Effector CD4-positive, alpha-beta T cell (primary cell): ENCODE measurements around the gene KIFC3.
A peak's percentile ranks its signal among the peaks of the same experiment; 100 is the strongest.

ENCODE experiments used
- DNase-seq: peaks from one replicate; pipeline ENCODE4 v3.0.0-alpha.2; 2020

Gene KIFC3

DNA sequence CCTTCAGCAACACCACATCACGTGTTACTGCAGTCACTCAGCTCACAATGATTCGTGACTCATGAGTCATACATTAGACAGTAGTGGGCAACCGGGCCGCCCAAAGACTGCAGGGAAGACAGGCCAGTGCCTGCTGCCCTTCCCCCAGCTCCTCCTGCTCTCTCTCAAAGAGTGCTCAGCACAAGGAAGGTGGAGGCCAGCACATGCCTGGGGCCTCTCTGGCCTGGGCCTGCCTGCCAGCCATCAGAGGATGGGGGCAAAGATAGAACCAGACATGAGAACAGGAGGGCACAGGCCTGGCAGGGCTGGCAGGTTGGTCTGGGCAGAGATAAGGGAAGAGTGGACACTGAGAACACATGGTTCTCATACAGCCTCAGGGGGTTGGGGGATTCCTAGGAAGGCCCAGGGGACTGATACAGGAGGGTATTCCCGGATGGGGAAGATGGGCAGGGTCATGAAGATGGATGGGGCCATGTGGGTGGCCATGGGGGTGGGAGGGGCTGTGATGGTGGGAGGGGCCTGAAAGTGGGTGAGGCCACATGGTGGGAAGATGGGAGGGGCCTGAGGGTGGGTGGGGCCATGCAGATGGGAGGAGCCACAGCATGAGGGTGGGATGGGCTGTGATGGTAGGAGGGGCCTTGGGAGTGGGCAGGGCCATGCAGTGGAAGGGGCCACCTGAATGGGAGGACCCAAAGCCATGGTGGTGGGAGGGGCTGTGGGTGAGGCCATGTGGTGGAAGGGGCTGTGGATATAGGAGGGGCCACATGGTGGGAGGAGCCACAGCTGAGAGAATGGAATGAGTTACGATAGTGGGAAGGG lies 37.7 kb downstream of the KIFC3 start:
- DNase-seq, result no peak

DNA sequence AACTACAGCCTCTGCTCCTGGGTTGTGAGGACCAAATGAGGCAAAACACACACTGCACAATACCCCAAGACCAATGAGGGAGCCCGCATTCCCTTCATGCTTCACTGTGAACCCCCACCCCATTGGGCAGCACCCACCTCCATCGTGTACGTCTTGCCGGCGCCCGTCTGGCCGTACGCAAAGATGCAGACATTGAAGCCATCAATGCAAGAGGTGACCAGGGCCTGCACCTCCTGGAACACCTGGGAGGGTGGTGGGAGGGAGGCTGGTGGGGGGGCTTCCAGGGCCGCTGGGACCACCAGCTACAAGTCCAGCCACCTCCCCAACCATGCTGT lies 38.3 kb downstream of the KIFC3 start:
- no peak for DNase-seq

DNA sequence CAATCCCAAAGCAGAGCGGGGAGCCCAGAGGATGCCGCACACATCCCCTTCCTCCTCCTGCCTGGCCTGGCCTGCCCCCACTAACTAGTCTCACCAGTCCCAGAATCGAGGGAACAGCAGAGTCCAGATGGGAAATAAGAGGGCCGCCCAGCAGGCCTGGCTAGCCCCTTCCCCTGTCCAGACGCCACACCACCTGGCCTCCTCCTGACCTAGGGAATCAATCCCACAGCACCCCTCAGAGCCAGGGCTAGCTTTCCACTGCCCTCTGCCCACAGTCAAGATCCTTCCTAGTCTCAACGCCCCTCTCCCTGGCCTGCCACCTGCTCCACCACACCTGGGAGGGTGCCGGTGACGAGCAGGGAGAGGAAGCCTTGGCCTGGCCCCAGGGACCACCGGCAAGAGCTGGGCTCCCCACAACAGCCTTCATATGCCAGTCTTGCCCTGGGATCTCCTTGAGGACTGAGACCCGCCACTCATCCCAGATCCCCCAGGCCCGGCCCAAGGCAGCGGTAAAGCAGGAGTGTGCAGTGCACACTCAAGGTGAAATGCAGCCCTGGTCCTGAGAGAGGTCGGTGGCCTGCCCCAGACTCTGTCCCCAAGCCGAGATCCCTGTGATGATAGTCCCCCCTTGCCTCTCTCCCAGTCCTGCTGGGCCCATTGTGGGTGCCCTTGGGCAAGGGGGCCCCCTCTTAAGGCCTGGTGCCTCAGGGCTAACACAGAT lies 38.8 kb downstream of the KIFC3 start:
- DNase-seq, result no peak

DNA sequence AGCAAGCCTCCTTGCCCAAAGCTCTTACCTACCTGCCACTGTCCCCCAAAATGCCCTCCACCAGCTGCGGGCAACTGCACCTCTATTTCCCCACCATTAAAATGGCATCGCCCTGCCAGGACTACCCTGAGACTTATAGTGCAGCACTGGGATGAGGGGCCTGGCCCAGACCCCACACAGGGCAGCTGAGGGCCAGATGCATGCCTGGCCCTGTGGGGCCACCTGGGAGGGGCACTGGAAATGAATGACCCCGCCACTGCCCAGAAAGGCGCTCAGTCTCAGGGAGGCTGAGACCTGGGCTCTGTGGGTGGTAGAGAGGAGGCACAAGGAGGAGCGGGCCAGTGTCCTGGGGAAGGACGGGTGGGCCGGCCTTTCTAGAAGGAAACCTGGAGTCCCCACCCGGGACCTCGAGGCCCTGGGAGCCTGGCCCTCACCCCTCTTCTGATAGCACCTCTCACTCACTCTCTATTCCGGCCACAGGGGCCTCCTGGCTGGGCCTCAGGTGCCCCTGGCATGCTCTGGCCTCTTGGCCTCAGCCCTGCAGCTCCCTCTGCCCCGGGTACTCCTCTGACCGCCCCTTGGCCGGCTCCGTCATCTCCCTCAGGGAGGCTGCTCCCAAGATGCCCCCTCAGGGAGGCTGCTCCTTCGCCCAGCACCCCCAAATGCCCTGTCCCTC lies 39.8 kb downstream of the KIFC3 start:
- DNase-seq, result no peak

DNA sequence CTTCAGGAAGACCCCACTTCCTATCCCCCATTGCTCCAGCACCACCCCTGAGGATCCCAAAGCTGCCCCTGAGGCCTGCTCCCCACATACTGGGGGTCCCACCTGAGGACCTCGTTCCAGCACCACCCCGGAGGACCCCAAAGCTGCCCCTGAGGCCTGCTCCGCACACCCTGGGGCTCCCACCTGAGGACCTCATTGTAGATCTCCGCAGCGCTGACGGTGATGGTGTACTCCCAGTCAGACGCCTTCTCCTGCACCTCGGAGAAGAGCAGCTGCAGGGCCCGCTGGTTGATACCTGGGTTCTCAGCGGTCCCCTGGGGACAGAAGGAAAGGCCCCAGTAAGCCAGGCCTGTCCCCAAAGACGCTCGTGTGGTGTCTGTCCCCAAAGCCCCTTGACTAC lies 40.3 kb downstream of the KIFC3 start:
- no peak for DNase-seq

DNA sequence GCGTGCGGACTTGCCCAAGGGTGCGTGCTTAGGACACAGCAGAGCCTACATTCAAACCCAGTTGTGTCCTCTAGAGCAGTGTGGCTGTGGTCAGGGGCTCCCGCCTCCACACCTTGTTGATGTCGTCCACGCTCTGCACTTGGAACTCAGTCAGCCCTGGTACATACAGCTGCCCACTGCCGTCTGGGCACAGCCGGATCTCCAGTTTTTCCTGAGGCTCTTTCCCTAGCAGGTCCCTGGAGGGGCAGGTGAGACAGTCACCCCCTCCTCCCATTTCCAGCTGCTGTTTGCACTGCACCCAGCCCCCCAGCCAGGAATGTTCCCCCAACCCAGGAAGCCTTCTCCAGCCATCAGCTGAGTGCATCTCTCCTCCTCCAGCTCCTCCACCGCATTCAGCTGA lies 41.0 kb downstream of the KIFC3 start:
- no peak for DNase-seq

DNA sequence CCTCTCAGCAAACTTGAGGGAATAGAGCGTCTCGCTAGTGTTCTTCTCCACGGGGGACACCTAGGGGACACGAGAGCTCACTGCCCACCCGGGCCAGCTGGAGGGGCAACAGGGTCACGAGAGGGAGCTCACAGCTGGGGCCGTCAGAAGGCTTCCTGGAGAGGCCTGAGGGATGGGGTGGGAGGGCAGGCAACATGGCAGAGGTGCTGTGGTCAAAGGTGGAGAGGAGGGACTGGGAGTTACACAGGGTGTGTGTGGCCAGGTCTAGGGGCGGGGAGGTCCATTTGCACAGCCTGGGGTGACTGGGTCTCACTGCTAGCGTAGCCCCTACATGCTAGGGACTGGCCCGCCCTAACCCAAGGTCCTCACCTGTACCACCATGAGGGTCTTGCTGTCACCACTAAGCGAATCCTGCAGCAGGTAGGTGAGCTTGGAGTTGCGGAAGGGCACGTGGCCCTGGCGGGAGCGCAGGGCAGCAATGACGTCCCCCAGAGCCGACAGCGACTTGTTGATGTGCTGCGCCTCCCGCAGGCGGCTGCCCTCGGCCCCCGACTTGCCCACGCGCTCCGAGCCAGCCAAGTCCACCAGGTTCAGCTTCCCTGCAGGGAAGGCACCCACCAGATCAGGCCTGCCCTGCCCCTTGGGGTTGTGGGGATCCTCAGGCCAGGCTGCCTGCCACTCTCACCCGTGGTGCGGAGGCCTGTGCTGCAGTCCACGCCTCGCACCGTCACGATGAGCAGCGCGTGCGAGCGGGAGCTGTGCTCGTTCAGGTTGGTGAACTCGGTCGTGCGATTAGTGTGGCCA lies 41.7 kb downstream of the KIFC3 start:
- DNase-seq, result no peak

DNA sequence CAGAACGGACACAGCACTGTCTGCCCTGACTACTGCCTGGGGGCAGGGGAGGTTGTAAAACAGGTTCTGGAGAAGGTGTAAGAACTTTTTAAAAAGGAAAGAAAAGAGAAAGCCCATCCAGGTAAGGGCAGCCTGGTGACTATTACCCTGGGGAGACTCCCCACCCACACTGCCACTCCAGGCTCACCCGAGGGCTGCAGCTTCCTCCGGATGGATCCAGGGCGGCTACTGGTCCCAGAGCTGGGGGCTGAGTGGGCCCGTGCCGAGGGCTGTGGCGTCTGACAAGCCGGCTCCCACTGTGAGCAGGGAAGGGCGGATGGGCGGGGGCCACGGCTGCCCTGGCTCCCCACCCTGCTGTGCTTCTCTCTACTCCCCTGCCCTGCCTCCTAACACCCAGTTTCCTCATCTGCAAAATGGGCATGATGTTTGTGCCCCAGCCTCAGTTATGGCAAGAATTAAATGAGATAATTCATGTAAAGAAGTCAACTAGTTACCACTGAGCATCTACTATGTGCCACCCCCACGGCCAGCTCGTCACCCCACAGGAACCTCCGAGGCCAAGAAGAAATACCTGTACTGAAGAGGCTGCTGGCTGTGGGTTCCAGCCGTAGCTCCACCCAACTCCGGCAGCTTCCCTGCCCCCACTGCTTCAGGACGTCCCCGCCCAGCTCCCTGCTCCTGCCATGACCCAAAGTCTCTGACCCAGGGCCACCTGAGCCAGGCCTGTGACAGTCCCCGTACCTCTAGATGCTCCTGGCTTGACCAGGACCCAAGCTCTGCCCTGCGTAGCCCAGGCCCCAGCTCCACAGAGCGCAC lies 42.5 kb downstream of the KIFC3 start:
- no peak for DNase-seq

DNA sequence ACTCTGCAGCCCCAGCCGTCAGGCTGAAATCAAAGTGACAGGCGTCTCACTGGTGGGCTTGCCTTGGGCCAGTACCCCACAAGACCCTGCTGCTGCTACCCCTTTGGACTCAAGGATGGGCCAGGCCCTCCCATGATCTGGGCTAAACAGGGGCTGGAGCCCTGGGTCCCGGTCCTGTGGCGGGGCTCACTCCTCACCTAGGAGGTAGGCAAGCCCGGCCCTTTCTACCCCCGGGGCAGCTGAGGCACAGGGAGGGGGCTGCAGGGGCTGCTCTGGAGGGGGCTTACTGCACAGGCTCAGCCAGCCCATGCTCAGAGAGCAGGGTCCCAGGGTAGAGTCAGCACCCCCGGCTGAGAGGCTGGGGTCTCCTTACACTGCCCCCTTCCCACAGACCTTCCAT lies 43.2 kb downstream of the KIFC3 start:
- DNase-seq, result no peak

DNA sequence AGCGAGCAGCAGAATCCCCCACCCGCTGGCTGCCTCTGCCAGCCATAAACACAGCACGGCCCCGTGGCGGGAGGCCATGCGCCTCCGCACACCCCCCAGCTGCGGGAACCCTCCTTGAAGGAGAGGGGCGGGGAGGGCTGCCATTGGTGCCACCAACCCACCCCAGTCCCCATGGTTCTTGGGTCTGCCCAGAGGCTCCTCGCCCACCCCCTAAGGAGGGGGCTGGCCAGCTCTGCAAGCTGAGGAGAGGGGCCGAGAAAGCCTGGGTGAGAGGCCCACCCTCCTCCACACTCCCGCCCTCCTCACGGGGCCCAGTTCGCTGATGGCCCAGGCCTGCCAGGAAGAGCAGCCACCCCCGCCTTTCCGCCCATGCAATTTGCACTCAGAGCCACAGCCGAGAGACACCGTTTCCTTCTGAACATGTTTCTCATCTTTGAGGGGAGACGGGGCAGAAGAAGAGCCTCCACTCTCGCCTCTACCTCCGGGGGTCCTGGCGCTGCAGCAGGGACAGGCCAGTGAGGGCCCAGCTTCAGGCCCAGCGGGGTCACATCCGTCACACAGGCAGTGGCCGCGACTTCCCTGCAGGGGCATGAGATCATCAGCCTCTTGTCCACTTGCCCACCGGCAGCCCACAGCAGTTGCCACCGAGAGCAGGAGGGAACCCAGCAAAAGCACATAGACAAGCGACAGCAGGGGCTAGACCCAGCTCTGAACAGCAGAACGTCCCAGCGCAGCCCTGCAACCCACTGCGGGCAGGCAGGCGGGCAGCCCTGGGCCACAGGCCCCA lies 43.8 kb downstream of the KIFC3 start:
- DNase-seq, result no peak

DNA sequence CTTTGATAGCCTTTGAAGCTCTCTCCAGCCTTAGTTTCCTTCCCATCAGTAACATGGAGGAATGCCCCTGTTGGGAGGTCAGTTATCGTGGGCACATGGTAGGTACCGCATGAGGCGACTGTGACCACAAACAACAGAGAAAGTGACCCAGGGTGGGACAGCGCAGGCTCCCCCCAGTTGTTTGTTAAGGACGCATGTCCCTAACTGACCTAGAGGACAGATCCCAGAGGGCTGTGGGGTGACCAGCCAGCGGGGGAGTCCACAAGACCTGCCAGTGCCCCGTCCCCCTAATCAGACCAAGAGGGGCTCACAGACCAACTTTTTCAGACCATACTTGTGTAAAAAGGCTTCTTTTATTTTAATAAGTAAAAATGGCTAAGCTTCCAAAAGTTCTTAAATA lies 44.4 kb downstream of the KIFC3 start:
- no peak for DNase-seq

DNA sequence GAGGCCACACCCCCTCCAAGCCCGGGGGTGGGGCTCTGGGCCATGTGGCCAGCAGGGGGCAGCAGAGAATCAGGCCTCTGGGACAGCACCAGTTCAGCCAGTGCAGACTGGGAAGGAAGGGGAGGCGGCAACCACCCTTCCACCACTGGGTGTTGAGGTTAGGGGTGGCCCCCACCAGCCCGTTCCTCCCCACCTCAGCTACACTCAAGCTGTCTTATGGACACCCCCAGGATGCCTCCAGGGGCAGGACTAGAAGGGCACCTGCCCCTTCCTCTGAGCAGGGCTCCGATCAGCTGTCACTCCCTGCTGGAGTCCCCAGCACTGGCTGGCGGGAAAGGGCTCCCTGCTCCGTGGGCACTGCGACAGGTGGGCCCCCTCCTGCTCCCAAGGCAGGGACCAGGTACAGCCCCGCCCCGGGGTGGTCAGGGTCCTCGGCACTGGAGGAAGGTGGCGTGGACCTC lies 44.9 kb downstream of the KIFC3 start:
- peak; percentile 86 for DNase-seq

DNA sequence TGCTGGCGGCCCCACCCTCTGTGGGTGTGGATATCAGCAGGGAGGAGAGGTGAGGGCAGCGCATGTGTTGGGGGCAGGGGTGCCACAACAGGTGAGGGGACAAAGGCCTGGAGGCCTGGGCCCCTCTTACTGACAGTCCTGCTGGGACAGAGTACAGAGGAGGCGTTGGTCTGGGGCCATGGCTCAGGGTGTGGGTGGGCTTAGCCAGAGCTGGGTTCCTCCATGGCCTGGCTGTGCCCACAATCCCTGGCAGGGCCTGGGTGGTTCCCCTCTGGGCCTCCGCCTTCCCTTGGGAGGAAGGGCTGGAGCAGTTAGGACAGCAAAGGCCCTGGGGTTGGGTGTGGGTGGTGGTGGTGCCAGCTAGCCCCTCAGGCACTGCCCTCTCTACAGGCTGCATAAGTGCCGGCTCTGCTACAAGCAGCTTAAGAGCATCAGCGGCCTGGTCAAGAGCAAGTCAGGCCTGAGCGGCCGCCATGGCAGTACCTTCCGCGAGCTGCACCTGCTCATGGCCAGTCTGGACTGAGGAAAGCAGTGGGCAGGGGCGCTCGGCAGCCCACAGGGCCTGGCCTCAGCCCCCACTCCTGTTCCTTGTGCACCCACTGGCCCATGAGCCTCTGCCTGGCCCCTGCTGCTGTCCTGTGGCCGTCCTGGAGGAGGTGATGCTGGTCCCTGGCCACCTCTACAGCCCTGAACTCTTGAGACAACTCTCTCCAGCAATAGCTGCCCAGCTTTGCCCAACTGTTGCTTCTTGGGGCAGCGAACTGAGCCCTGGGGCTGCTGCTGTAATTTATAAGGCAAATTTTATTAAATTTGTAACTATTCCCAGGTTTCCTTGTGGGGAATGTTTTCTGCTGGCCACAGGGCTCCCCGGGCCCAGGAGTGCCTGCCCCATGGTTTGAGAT lies 45.6 kb downstream of the KIFC3 start:
- DNase-seq, result no peak

DNA sequence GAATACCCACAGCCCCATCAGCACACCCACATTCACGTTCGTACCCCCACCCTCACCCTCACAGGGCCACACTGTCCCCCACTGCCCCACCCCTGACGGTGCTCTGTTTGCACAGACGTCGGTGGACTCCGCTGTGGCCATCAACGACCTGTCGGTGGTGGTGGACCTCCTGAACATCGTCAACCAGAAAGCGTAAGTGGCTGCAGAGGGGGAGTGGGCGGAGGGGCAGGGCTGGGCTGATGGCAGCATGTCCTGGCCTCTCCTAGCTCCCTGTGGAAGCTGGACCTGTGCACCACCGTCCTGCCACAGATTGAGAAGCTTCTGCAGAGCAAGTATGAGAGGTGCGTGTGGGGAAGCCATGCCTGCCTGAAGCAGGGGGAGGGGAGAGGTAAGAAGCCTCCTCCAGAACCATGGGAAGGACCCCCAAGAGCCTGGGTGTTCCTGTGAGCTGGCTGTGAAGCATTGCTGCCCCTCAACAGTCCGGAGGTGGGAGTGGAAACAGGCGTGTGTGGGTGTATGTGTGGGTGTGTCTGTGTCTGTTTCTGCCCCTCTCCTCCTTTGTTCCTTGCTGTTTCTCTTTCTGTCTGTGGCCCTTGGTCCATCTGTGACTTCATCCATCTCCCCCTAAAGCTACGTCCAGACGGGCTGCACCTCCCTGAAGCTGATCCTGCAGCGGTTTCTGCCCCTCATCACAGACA lies 46.4 kb downstream of the KIFC3 start:
- DNase-seq, result no peak

DNA sequence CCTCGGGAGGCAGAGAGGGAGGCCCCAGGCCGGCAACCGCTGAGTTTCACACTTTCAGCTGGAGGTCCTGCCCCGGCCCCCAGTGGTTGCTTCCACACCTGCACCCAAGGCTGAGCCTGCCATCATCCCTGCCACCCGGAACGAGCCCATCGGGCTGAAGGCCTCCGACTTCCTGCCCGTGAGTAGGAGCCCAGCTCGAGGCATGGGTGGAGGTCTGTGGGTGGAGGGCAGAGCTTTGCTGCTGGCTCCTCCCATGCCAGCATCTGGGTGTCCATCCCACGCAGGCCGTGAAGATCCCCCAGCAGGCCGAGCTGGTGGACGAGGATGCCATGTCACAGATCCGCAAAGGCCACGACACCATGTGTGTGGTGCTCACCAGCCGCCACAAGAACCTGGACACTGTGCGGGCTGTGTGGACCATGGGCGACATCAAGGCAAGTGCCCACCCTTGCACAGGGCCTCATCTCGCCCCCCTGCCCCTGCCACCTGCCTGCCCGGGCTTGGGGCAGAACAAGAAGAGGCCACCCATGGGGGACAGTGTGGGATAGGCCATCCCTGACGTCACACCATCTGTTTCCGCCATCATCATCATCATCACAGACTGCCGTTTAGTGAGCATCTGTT lies 47.1 kb downstream of the KIFC3 start:
- DNase-seq, result no peak

DNA sequence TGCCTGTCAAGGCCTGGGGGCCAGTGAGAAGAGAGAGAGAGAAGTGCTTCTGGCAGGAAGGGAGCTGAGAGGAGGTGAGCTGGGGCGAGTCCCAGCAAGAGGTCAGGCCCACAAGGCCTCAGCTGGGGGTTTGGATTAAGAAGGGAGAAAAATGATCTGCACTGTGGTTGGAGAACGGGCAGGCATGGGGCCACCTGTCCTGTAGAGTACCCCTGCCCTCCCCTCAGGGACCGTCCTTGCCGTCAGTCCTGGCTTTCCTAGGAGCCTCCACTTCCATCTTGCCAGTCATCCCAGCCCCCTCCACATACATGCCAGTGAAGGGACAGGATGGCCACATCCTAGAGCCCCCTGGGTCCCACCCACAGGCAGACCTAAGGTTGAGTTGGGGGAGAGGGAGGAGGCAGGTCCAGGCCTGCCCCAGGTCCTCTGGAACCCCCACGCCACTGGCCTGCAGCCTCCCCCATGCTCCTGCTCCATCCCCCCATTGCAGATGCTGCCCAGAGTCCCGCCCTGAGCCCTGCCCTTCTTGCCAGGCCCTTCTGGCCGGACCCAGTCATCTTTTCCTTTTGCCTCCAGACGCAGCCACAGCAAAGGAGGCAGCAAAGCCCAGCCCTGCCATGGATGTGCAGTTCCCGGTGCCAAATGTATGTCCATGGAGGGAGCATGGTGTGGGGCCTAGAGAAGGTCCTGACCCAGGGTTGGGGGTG lies 47.8 kb downstream of the KIFC3 start:
- no peak for DNase-seq

DNA sequence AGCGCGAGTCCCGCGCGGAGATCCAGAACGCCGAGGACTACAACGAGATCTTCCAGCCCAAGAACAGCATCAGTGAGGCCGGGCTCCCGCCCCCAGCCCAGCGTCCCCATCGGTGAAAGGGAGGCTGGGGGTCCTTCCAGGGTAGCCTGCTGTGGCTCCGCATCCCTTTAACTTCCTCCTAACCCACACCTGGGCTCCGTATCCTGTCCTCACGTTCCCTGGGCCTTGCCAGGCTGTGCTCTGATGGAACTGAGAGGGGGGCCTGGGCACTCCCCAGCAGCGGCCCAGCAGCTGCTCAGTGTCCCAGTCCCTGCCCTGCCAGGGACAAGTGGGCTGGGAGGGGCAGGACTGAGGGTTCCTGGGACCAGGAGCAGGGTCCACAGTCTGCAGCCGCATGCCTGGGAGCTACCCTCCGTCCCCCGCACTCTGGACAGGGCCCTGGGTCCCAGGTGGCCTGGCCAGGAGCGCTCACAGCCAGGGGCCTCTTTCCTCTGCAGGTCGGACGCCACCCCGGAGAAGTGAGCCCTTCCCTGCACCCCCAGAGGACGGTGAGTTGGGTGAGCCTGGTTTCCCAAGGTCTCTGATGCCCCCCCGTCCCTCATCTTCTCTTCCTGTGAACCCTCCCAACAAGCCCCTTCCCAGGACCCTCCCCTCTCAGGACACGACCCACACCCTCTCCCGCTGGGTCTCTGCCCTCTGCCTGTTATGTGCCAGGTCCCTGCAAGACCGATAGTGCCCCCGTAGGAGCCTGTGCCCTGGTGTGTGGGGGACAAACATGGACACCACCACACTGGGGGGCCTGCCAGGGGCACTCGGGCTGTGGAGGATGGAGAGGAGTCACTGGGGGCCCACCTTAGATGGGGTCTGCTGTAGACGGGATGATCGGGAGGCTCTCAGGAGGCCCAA lies 48.6 kb downstream of the KIFC3 start:
- no peak for DNase-seq
